ENCODE measurements around the gene ARHGAP12. TPM values are rescaled to one million over a fixed set of nuclear protein-coding genes. Genes with fewer than 3 reads are reported as not detected.

The ARHGAP12 gene
- polyA plus RNA-seq, 1 of the 3 experiments (the other 2 are of a cell fraction), result 8.6 TPM

- no peak for TF ChIP-seq EZH2phosphoT487 (IDR thresholded peaks at IDR 0.05; ENCODE audit: borderline replicate concordance, low read depth)
- no peak for TF ChIP-seq ZBTB33 (IDR thresholded peaks at IDR 0.05; ENCODE audit: borderline replicate concordance, low read depth)
- TF ChIP-seq CTCF (IDR thresholded peaks at IDR 0.05), result peak; percentile 55
- no peak for TF ChIP-seq GATA2 (CRISPR knock-in tag; IDR thresholded peaks at IDR 0.05)
- TF ChIP-seq FOXM1 (IDR thresholded peaks at IDR 0.05; ENCODE audit: low read depth), result no peak
- no peak for TF ChIP-seq USF1 (IDR thresholded peaks at IDR 0.05; ENCODE audit: borderline replicate concordance, low read depth)
- TF ChIP-seq ELF1 (IDR thresholded peaks at IDR 0.05), result no peak
These were observed 158.2 kb downstream of the ARHGAP12 start (continued) for GRCh38 chr10:31770307-31770902.

GRCh38 chr10:31769564-31769963 lies 159.1 kb downstream of the ARHGAP12 start:
- no peaks in the 10 kb centered on the region for H3K9me3 ChIP-seq
- H4K20me1 ChIP-seq (ENCODE audit: insufficient read depth), result no peaks in the 10 kb centered on the region
- no peak for DNase-seq
- WGBS (ENCODE audit: low lambda C conversion rate), result 19% methylated on average over 4 of the region's 4 CpGs
- peak overlapping the region in 1 of 2 experiments; percentile 82; a peak in 2 of 4 replicates for H3K27ac ChIP-seq (ENCODE audit: low read depth in 2 of 2, low read length in 1 of 2)
- H3K36me3 ChIP-seq (replicated peaks in 1 of 2; ENCODE audit: control insufficient read depth in 1 of 2, insufficient read depth in 2 of 2, low read length in 1 of 2), result no peaks in the 10 kb centered on the region
- no peaks in the 10 kb centered on the region for H3K27me3 ChIP-seq (ENCODE audit: insufficient read depth)
- peaks cover 30% of the 10 kb centered on the region for H3F3A ChIP-seq (replicated peaks; ENCODE audit: insufficient read depth)
- ChIA-PET CTCF (interaction anchor here (0.6 to 2.2 kb wide), 27 partner anchors 9 to 1018 kb away, joined by 3 to 16 read pairs (median 4); no protein-coding TSS in a partner anchor), POLR2A (no interaction called here)
- H3K4me3 ChIP-seq (ENCODE audit: low read depth in 2 of 2, low read length in 1 of 2), result no peak overlapping the region
- H2AFZ ChIP-seq (ENCODE audit: low read depth), result no peak overlapping the region
- peak overlapping the region; percentile 42; the same call in 1 of the 2 replicates for H3K9ac ChIP-seq
- no peaks in the 10 kb centered on the region for H3K9me2 ChIP-seq
- H3K4me2 ChIP-seq, result peak overlapping the region; percentile 18; the same call in 1 of the 2 replicates
- H3K79me2 ChIP-seq (ENCODE audit: insufficient read depth), result no peaks in the 10 kb centered on the region
- H3K4me1 ChIP-seq (ENCODE audit: control insufficient read depth in 1 of 2, insufficient read depth in 2 of 2, low read depth in 1 of 2, low read length in 1 of 2), result peaks cover 7 to 16% of the 10 kb centered on the region in 2 experiments; a peak in 2 of 4 replicates
- TF ChIP-seq GABPA (IDR thresholded peaks at IDR 0.05; ENCODE audit: low read depth) (no peak), TCF12 (IDR thresholded peaks at IDR 0.05) (peak; percentile 46; the same call in 1 of the 2 replicates), USF2 (IDR thresholded peaks at IDR 0.05; ENCODE audit: borderline replicate concordance, low read depth, low read length) (no peak), REST (IDR thresholded peaks at IDR 0.05; ENCODE audit: low read depth, low read length) (no peak), TEAD4 (IDR thresholded peaks at IDR 0.05; ENCODE audit: borderline replicate concordance, insufficient read depth) (peak; percentile 37; the same call in 1 of the 2 replicates), ELF1 (IDR thresholded peaks at IDR 0.05) (no peak), EP300 (IDR thresholded peaks at IDR 0.05; ENCODE audit: borderline replicate concordance in 1 of 2, low read depth in 1 of 2, low read length in 1 of 2) (peak in 1 of 2 experiments; percentile 45; a peak in 2 of 4 replicates), GATA2 (CRISPR knock-in tag; IDR thresholded peaks at IDR 0.05) (no peak), PBX3 (IDR thresholded peaks at IDR 0.05) (peak; percentile 60; the same call in 1 of the 2 replicates), NFIC (IDR thresholded peaks at IDR 0.05; ENCODE audit: borderline replicate concordance) (peak; percentile 47; the same call in 1 of the 2 replicates), YY1 (IDR thresholded peaks at IDR 0.05; ENCODE audit: low read depth) (peak; percentile 28; the same call in 1 of the 2 replicates), POLR2AphosphoS5 (IDR thresholded peaks at IDR 0.05; ENCODE audit: low read depth, low read length) (no peak; the same call in 1 of the 2 replicates), SMC3 (IDR thresholded peaks at IDR 0.05; ENCODE audit: low read depth, low read length) (no peak)
